ENCODE measurements around the gene CKMT2.

GRCh38 chr5:81244451-81244850, 11.3 kb downstream of the CKMT2 start:
- TF ChIP-seq CTCF (IDR thresholded peaks at IDR 0.05) = no peak
- TF ChIP-seq EP300 (IDR thresholded peaks at IDR 0.05) = no peak
- TF ChIP-seq POLR2AphosphoS5 (IDR thresholded peaks at IDR 0.05) = no peak

All from suprapubic skin (tissue), 4 donors.